ENCODE results near the gene IQGAP3.

IQGAP3 gene

DNA sequence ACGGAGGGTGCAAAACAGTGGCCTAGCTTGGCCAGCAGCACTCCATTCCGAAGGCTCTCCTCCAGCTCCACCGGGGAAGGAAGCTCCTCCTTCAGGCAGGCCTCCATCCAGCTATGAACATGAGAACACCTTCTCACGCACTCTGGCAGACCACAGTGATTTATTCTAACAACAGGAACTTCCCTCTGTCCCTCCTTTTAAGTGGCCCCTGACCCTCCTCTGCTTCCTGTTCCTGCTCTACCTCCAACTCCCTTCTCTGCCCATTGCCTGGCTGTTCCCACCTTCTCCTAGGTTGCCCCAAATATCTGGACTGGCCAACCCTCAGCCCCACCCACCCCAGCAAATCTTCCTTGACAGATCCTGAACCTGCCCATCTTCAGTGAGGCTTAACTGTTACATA lies 5.9 kb downstream of the IQGAP3 start:
- DNase-seq: no peak

DNA sequence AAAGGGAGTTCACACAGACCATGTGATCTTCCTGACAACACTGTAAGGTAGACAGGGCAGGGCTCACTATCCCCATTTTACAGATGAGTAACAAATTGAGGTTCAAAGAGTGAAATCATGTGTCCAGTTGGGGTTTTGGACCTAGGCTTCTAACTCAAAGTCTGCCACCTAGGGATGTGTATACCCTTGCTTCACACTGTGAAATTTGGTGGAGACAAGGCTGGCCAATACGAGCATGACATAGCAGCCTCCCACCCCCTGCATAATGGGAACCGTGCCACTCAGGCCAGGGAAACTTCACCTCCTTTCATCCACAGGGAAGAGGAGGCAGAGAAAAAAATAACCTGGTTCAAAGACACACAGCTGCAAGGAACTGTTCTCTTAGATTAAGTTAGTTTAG lies 6.8 kb downstream of the IQGAP3 start:
- DNase-seq: no peak

DNA sequence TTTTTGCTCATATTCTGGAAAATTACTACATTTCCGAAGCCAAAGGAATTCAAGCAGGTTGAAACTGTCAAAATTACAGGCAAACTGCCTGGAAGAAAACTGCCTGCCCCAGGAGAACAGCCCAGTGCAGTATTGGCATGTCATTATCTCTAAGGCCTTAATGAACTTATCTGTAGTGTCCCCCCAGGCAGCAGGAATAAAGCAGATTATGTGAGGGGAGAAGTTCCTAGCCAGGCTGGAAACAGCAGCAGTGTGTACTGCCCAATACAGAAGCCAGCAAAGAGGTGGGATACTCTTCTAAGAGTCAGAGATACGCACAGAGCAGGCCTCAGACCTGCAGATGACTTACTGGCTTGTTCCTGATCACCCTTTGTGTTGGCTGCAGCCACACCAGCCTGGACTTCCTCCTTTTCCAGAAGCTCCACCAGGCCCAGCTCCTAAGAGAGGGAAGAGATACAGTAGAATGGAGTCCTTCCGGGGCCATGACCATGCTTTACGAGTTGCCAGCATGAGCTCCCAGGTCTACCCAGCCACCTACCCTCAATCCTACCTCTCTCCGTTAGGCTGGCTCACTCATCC lies 11.7 kb downstream of the IQGAP3 start:
- DNase-seq: no peak

DNA sequence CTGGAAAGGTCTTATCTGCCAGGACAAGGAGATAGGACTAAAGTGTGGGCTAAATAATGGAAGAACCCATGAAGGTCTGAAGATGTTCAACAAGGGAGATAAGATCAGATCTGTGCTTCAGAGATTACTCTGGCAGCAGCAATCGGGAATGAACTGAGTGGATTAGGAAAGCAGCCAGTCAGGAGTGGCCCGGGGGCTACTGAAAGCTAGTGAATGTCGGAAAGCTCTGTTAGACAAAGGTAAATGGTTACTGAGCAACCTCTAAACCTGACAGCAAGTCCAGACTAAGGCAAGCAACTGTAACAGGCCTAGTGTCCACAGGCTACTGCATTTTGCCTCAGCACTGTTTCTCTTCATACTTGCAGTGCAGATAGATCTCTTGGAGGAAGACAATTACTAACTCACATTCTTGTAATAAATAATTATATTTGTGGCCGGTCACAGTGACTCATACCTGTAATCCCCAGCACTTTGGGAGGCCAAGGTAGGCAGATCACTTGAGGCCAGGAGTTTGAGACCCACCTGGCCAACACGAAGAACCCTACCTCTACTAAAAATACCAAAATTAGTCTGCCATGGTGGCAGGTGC lies 12.5 kb downstream of the IQGAP3 start:
- DNase-seq: no peak

DNA sequence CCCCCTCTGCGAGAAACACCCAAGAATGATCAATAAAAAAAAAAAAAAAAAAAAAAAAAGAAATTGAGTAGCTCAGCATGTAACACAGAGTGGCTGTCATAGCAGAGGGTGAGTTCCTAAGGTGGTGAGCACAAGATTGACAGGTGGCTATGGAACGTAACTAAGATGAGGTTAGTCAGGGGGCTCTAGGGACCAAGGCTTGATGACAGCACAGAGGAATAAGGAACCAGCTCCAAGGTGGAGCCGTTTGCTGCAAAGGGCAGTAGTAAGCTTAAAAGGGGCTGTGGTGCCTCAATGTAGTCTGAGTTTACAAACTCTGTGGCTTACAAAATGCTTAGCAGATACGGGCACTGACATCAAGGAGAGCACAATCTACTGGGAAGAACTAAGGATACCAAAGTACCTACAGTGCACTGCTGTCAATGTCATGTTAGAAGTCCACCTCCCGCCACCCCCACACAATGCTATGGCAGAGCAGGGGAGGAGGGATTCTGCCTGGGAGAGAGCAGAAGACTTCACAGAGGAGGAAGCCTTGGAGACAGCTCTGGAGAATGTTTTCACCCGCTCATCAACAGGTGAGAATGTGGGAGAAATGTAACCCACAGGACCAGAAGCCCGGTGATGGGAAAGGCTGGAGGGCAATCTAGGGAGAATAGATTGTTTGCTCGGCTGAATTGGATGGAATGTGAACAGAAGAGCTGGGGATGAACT lies 13.1 kb downstream of the IQGAP3 start:
- DNase-seq: no peak

DNA sequence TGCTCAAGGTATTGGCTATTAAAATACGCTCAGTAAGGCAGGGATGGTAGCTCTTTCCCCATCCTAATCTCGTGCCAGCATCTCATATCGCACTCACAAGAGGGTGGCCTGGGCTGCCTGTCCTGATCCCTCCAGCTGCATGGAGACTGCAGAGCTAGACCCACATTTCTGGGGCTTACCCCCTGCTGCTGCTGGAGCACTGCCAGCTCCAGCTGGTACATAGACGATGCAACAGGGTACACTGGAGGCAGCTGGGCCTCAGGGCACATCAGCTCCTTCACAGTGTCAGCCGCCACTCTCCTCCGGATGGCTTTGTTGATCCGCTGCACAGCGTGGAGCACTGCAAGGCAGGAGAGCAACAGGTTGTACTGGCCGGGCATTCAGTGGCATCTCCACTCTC lies 16.0 kb downstream of the IQGAP3 start:
- DNase-seq: no peak

DNA sequence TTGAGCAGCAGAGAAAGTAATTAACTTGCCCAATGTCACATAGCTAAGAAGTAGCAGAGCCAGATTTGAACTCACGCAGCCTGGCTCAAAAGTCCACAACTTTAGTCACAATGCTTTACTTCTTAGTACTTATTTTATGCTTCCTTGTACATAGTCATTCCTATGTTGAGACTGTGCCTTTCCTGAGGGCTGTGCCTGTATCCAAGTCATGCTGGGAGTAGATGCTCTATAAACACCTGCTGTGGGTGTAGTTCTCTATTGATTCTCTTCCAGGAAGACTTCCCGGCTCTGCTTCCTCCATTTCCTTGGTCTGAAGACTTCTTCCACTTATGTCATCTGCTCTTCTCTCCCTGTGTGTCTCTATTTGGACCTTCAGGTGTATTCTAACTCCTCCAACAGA lies 16.6 kb downstream of the IQGAP3 start:
- DNase-seq: no peak

DNA sequence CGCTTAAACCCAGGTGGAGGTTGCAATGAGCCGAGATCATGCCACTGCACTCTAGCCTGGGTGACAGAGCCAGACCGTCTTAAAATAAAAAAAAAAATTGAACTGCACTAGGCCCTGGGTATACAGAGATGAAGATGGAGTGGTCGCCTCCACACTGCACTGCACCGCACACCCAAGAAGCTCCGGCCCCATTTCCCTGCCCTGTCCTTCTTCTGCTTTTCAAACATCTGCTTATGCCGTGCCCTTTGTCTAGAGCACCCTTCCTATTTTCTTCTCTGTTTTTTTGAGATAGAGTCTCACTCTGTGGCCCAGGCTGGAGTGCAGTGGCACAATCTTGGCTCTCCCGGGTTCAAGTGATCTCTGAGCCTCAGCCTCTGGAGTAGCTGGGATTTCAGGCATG lies 17.4 kb downstream of the IQGAP3 start:
- DNase-seq: no peak

DNA sequence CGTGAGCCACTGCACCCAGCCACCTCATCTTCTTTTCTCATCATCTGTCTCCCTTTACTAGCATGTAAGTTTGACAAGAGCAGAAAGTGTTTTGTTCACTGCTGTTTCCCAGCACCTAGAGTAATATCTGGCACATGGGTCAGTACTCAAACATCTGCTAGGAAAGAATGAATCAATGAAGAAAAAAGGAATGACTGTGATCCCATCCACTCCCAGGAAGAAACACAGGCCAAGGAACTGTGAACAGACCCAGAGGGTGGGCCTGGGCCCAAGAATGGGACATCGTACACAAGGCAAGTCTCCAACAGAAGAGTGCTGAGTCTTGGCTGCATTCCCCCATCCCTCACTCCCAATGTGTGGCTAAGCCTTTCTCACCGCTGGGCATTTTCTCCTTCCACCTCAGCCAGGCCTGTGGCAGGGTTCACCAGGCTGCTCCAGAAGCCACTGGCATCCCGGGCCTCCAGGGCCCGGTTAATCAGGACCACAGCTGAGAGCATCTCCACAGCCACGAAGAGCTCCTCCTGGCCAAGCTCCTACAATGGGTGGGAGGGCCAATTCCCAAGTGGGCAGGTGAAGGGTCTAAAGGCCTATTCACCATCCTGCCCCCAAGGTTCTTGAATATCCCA lies 18.4 kb downstream of the IQGAP3 start:
- DNase-seq: no peak

DNA sequence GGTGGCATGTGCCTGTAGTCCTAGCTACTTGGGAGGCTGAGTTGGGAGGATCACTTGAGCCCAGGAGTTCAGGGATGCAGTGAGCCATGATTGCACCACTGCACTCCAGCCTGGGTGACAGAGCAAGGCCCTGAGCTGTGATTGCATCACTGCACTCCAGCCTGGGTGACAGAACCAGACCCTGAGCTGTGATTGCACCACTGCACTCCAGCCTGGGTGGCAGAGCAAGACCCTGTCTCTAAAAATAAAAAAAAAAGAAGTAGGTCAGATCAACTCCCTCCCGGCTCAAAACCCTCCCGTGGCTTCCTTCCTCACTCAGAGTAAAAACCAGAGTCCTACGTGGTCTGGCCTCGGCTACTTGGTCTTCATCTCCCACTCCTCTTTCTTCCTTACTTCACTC lies 19.4 kb downstream of the IQGAP3 start:
- DNase-seq: peak; percentile 52

DNA sequence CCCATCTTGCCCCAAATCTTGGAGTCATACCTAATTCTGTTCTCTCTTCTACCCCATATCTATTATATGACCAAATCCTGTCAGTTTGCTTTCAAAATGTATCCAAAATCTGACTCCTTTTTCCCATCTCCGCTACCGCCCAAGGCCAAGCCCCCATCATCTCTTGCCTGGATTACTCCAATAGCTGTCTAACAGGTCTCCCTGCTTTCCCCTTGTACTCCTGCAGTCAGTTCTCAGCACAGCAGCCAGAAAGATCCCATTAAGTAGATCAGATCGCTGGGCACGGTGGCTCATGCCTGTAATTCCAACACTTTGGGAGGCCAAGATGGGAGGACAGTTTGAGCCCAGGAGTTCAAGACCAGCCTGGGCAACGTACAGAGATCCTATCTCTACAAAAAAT lies 19.8 kb downstream of the IQGAP3 start:
- no peak for DNase-seq

DNA sequence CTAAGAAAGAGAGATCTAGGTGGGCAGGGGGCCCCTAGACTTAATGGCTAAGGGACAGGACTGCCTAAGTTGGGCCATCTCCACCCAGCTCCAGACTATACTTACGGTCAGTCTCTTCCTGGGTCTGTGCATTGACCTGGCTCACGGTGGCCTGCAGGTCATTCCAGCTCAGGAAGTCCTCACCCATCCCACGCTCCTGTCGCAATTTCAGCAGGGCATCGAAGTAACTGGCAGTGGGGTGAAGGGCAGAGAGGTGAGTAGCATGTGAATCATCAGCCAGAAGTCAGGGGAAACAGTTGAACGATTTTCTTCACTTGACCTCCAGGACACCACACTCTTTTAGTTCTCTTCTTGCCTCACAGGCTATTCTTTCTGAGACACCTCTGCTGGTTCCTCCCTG lies 20.5 kb downstream of the IQGAP3 start:
- DNase-seq: no peak

DNA sequence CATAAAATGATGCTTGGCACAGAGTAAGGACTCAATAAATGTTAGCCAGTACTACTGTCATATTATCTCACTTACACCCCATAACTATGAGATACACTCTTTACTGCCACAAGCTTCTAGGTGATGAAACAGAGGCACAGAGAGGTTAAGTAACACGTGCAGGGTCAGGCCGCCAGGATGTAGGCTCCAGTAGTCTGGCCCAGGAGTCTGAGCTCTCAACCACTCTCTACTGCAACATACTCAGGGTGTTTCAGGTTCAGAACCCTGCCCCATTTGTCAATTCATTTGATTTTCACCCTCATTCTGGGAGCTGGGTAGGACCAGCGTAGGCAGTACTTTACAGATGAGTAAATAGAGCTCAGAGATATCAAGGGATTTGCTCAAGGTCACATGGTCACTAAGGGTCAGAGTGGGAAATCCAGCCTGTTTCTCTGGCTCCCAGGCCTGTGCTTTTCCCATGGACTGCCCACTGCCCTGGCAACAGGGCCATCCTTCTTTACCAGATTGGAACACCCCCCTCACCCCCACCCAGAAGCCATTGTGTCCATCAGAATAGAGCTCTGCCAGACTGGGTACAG lies 21.2 kb downstream of the IQGAP3 start:
- no peak for DNase-seq

DNA sequence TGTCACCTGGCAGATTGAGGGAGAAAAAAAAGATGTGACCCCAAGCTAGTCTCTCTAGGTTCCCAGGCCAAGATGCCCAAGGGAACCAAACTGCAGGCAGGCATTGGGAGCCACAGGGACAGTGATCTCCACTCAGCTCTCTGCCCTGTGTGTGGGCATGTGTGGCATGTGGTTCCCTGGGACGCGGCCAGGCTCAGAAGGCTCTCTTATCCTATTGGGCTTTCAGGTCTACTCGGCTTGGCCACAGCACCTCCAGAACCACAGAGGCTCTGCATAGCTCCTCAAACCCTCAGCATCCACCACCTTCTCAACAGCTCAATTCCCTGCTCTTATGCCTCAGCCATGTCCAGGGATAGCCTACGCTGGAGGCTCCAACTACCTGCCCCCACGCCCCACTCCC lies 22.0 kb downstream of the IQGAP3 start:
- no peak for DNase-seq

DNA sequence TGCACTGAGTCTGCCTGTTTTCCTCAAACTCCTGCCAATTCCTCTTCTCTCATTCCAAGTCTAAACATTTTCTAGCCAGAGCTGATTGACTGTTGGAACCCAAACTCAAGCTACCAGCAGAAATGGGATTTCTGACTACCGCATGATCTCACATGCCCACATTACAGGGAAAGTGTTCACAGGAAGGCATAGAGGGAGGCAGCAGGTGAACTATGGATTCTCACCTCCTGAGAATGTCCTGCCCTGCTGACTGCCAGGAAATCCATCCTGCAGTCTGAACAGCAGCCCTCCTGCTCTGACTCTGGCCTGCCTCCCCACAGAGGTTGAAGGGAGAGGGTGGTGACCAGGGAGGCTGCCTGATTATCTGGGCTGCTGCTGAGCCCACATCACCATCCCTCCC lies 22.5 kb downstream of the IQGAP3 start:
- DNase-seq: no peak

DNA sequence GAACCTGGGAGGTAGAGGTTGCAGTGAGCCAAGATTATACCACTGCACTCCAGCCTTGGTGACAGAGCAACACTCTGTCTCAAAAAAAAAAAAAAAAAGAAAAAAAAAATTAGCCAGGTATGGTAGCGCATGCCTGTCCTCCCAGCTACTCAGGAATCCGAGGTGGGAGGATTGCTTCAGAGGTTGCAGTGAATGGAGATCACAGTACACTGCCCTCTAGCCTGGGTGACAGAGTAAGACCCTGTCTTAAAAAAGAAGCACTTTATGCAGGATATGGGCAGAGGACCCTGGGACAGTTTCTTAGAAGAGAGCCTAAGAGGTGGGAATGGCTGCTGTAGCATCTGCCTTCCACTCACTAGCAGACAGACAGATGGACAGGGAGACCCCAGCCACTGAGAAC lies 23.0 kb downstream of the IQGAP3 start:
- DNase-seq: no peak

DNA sequence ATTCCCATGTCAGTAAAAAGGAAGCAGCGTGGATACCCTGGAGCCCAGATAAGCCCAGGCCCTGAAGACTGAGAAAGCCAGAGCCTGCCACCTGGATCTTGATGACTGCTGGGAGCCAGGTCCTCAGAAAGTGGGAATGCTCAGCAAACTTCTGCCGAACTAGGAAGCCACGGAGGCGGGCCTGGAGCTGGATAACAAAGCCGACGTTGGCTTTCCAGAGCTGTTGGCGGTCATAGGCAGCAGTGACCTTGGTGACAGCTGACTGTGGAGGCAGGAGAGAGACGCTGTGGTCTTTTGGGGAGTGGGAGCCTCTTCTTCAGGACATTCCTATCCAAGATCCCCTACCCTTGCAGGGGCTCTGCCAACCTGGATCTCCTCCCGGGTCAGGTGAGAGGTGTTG lies 24.4 kb downstream of the IQGAP3 start:
- DNase-seq: no peak

DNA sequence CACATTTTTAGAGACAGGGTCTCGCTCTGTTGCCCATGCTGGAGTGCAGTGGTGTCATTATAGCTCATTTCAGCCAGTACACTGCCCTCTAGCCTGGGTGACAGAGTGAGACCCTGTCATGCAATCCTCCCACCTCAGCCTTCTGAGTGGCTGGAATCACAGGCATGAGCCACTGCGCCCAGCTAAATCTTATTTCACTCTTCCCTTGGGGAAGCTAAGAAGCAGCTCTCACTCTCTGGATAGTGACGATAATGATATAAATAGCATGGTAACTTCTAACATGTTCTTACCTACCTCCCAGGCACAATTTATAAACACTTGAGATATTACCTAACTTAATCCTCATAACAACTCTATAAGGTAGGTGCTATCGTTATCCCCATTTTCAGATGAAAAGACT lies 24.9 kb downstream of the IQGAP3 start:
- DNase-seq: no peak

DNA sequence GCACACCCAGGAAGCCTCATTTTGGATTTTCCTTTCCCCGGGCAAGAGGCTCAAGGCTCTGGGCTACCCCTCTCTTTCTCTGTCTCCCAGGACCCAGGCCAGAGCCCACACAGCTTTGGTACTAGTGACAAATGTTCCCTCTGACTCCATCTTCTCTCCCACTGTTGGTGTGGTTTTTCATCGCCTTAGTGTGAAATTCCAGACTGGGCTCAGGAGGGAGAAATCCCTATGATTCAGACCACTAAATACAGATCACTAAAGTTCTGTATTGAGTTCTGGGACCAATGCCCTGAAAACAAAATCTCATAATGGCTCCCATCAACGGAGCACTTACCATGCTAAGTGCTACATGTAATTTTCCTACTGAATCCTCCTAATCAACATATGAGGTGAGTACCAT lies 26.1 kb downstream of the IQGAP3 start:
- DNase-seq: no peak

DNA sequence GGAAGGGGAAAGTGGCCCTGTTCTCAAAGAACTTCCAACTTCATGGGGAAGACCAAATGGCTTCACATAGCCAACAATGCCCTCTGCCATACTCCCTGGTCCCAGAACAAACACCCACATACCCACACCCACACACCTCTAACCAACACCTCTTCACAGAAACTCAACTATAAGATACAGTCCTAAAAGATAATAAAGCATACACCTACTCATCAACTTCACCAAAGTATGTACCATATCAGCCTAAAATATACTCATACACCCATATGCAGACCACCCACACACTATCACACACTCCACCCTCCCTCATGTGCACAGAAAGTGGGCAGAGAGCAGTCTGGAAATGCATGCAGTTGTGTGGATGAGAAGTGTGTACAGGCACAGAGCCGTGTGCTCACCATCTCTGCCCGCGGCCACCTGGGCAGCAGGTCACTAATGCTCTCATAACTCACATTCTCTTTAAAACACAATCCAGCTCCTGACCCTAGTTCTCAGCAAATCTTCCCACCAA lies 27.7 kb downstream of the IQGAP3 start:
- no peak for DNase-seq

DNA sequence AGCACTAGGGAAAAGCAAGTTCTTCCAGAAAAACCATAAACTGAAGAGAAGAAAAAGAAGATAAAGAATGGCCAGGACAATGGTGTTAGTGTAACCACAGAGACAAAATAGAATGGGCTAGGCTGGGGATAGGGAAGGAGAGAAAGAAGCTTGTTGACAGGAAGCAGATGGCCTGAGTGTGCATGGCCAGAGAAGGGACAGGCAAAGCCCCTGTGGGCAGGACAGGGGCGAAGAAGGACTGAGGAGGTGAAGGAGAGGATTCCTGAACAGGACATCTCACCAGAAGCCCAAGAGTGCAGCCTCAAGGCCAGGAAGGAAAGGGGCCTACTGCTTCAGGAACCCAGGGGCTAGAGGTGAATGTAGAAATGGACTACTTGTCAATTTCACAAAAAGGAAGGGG lies 29.3 kb downstream of the IQGAP3 start:
- no peak for DNase-seq

DNA sequence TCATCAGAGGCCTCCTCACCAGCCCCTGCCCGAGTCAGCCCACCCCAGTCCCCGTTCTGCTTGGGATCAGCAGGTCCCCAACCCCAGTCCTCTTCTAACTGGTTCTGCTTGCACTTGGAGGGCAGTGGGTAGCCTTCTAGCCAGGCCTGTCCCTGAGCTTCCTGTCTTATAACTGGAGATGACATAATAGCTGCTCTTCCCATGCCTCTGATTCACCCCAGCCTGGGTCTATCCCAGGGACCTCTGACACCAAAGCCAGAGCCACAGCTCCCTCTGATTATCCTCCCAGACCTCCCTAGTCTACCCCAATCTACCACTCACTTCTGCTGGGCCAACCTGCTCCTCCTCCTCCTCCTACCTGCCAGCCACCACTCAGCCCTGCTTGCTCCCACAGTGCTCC lies 31.4 kb downstream of the IQGAP3 start:
- no peak for DNase-seq

DNA sequence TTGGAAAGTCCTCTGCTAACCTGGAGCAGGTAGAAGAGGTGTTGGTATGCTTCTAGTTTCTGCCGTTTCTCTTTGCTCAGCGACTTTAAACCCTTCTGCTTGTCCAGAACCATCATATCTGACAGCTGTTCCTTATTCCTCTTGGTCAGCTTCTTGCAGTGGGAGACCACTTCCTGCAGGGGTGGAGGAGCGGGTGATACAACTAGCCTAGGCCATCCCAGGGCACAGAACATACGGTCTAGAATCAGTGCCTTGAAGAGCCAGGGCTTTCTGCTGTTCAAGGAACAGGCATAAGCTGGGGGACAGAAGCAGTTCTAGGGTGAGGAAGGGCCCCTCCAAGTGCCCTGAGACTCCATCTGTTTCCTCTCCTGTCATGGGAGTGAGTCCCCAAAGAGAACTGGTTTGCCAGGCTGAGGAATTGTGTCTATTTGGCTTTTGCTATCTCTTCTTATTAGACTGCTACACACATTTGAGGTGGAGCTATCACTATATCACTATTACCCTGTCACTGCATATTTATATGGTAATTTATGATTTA lies 32.5 kb downstream of the IQGAP3 start:
- DNase-seq: no peak

Measured in GDM1 (cell line).